Stimulated activated CD4-positive, alpha-beta T cell treated with anti-CD3 and anti-CD28 coated beads, TNF-alpha, amount 100 ng/mL, for 24 hours (primary cell): ENCODE measurements around the gene ANKRD29.
"Not testable (repeated sequence)": the region's sequence is repeated elsewhere in the genome, so short reads cannot be mapped to it uniquely, and the experiment has no call there.

Experiments
- DNase-seq, 3 experiments: peaks; one replicate each; pipeline ENCODE4 v3.0.0-alpha.2; 2020; ENCODE audit warnings: low read depth in 3 of 3

ANKRD29 gene

GRCh38 chr18:23557511-23557910, 105.2 kb downstream of the ANKRD29 start:
- not testable (repeated sequence) for DNase-seq

GRCh38 chr18:23556145-23556780, 106.4 kb downstream of the ANKRD29 start:
- no peak for DNase-seq

GRCh38 chr18:23553887-23554286, 108.8 kb downstream of the ANKRD29 start:
- no peak for DNase-seq

GRCh38 chr18:23552505-23552904, 110.2 kb downstream of the ANKRD29 start:
- DNase-seq = no peak

GRCh38 chr18:23551978-23552377, 110.7 kb downstream of the ANKRD29 start:
- no peak for DNase-seq

GRCh38 chr18:23550898-23551297, 111.8 kb downstream of the ANKRD29 start:
- DNase-seq = no peak
